Skeletal muscle tissue (tissue), 4 donors: ENCODE measurements around the gene ERC2. TPM values are rescaled to one million over a fixed set of nuclear protein-coding genes. Genes with fewer than 3 reads are reported as not detected.

Experiments used
- H3K27ac ChIP-seq: one replicate; pipeline ENCODE4 v1.7.0; 2013; ENCODE audit warnings: mild to moderate bottlenecking, low read depth, low read length, inconsistent platforms
- H3K27me3 ChIP-seq, 3 donors: one replicate each; pipeline ENCODE4 v1.7.0; 2013; ENCODE audit warnings: low read length in 3 of 3; ENCODE audit not compliant: control insufficient read depth in 3 of 3, insufficient read depth in 3 of 3
- H3K36me3 ChIP-seq, 3 donors: one replicate each; pipeline ENCODE4 v1.7.0; 2013; ENCODE audit warnings: low read length in 3 of 3; ENCODE audit not compliant: control insufficient read depth in 3 of 3, insufficient read depth in 3 of 3
- H3K4me1 ChIP-seq, 3 donors: one replicate each; pipeline ENCODE4 v1.7.0; 2013; ENCODE audit warnings: low read length in 3 of 3, mild to moderate bottlenecking in 3 of 3; ENCODE audit not compliant: control insufficient read depth in 3 of 3, insufficient read depth in 3 of 3
- H3K4me3 ChIP-seq, 3 donors: one replicate each; pipeline ENCODE4 v1.7.0; 2013; ENCODE audit warnings: low read length in 3 of 3
- H3K9ac ChIP-seq, 3 donors: one replicate each; pipeline ENCODE4 v1.7.0; 2013; ENCODE audit warnings: low read length in 3 of 3, mild to moderate bottlenecking in 3 of 3, moderate library complexity in 2 of 3, low read depth in 1 of 3
- H3K9me3 ChIP-seq, 3 donors: one replicate each; pipeline ENCODE4 v1.7.0; 2013; ENCODE audit warnings: low read length in 3 of 3; ENCODE audit not compliant: control insufficient read depth in 3 of 3
- total RNA-seq: library from RNA; depleted of rRNA; stranded (reverse); fragments of >200 nt; gene quantifications from one replicate; pipeline ENCODE4 v1.2.3, GENCODE V29; 2014
- donor health status: Osteomylitis.

The ERC2 gene
- total RNA-seq, 1 donor from 2014 or later: 1.0 TPM

DNA sequence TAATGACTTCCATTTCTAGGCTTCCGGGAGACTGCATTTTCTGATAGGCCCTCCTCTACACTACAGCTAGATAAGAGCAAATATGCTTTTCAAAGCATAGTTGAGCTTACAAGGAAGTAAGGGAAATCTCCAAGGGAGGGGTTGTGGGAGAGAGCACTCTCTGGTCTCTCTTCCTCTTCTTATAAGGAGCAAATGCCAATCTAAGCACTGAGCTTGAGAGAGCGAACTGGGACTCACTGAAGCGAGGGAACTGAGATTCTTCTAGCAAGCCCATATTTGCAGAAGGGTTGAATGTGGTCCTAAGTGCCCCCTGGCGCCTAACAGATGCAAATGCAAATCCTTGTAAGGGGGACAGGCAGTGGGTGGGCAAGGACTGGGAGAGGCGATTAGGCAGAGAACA lies 164.8 kb downstream of the ERC2 start:
- no peaks in the 10 kb centered on the region for H3K9me3 ChIP-seq
- peaks cover 0 to 4% (median 0%) of the 10 kb centered on the region in 3 donors for H3K27me3 ChIP-seq
- H3K27ac ChIP-seq: no peak overlapping the region
- H3K9ac ChIP-seq: no peak overlapping the region
- H3K4me3 ChIP-seq: no peak overlapping the region
- no peaks in the 10 kb centered on the region for H3K4me1 ChIP-seq
- no peaks in the 10 kb centered on the region for H3K36me3 ChIP-seq

DNA sequence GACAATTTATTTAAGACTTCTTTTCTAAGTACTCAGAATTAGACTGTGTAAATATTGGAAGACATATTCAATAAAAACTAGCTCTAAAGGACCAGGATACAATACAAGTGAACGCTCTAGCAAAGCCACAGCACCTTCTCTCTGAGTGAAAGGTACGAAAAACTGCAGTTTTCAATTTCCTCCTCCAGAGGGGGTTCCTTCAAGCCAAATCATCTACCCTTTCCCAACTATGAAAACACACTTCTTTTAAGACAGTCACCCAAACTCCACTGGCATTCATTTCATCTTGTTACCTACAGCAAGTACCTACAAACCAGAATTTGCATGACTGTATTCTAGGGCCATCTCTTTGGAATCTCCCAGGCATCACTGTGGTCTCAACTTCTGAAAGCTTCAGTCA lies 165.8 kb downstream of the ERC2 start:
- Histone ChIP-seq H3K9ac (no peak overlapping the region), H3K4me3 (no peak overlapping the region), H3K4me1 (no peaks in the 10 kb centered on the region), H3K27ac (no peak overlapping the region), H3K27me3 (peaks cover 0 to 4% (median 0%) of the 10 kb centered on the region in 3 donors), H3K36me3 (no peaks in the 10 kb centered on the region), H3K9me3 (no peaks in the 10 kb centered on the region)

DNA sequence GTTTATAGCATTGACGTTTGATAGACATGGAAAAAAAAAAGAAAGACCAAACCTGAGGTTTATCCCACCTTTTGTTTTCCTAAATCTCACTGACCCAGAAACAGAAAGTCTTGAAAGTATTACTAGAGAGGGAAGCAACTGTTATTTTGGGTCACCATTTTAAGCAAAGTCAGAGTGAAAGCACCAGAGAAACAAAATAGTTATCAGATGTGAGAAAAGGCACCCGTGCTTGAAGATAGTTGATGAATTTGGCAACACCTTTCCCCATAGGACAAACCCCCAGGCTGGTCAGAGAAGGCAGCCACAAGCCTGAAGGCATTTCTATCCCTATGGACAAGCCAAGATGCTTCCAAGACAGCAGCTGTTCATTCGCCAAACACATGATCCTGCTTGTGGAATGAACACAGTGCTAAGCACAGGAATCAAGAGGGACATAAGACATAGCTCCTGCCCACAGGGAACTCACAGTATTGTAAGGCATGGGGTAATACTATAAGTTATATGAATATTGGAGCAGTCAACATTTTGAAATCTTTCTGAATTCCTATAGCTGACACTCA lies 170.9 kb downstream of the ERC2 start:
- Histone ChIP-seq H3K27ac (no peak overlapping the region), H3K27me3 (peaks cover 0 to 4% (median 0%) of the 10 kb centered on the region in 3 donors), H3K4me3 (no peak overlapping the region), H3K36me3 (no peaks in the 10 kb centered on the region), H3K9me3 (no peaks in the 10 kb centered on the region), H3K4me1 (no peaks in the 10 kb centered on the region), H3K9ac (no peak overlapping the region)

DNA sequence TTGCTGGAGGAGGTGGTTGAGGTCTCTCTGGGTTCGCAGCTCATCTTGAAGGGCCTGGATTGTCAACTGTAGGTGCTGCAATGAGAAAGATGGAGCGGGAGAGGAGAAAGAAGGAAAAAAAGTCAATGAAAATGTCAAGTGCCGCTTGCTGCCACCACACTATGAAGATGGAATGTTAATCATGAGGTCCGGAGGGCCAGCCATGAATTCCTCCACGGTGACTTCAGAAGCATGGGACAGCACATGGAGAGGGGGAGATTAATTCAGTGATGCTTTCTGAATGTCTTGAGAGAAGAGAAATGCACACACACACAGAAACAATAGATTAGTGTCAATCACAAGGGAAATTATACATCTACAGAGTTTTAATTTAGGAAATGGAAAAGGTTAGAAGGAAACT lies 171.9 kb downstream of the ERC2 start:
- Histone ChIP-seq H3K4me1 (no peaks in the 10 kb centered on the region), H3K27me3 (peaks cover 0 to 3% (median 0%) of the 10 kb centered on the region in 3 donors), H3K36me3 (no peaks in the 10 kb centered on the region), H3K9ac (no peak overlapping the region), H3K4me3 (no peak overlapping the region), H3K27ac (no peak overlapping the region), H3K9me3 (no peaks in the 10 kb centered on the region)

DNA sequence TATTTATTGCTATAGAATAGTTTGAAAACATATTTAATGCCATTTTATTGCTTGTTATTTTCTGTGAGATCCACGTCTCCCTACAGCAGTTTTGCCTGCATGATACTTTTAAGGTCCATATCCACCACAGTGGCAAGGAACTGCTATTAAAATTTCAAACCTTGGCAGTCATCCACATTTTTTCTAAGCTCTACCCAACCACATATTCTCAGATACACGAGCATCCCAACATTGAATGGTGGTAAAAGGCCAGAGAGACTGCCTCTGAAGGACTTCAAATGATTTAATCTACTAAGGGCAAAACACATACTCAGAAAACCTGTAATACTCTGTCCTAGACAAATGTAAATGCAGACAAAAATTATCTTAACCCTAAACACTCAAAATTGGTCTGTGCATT lies 173.1 kb downstream of the ERC2 start:
- Histone ChIP-seq H3K9ac (no peak overlapping the region), H3K36me3 (no peaks in the 10 kb centered on the region), H3K9me3 (no peaks in the 10 kb centered on the region), H3K27ac (no peak overlapping the region), H3K27me3 (no peaks in the 10 kb centered on the region), H3K4me1 (no peaks in the 10 kb centered on the region), H3K4me3 (no peak overlapping the region)

DNA sequence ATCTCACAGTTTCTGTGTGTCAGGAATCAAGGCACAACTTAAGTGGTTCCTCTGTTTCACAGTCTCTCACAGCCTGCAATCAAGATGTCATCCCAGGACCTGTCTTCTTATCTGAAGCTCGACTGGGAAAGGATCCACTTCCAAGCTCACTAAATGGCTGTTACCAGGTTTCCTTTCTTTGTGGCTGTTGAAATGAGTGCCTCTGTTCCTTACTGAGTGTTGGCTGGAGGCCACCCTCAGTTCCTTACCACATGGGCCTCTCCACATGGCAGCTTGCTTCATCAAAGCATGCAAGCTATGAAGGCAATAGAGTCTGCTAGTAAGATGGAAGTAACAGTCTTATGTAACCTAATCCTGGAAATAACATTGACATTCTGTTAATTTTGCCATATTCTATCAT lies 174.0 kb downstream of the ERC2 start:
- H3K9me3 ChIP-seq: no peaks in the 10 kb centered on the region
- H3K36me3 ChIP-seq: no peaks in the 10 kb centered on the region
- H3K4me3 ChIP-seq: no peak overlapping the region
- no peaks in the 10 kb centered on the region for H3K4me1 ChIP-seq
- no peak overlapping the region for H3K9ac ChIP-seq
- H3K27me3 ChIP-seq: no peaks in the 10 kb centered on the region
- no peak overlapping the region for H3K27ac ChIP-seq

DNA sequence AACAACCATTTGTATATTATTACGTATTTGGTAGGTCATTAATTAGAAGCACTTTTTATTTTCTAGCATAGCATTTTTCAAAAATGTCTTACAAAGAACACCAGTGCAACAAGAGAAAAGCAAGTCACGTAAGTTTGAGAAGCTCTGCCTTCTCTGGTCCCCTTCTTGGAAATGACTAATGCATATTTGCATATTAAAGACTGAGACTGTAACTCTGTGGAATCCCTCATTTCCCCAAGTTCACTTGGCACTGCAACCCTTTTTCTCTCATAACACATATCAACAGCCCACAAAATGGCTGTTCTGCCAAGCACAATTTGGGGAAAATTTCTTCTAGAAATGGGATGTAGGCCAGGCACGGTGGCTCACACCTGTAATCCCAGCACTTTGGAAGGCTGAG lies 176.3 kb downstream of the ERC2 start:
- Histone ChIP-seq H3K9me3 (no peaks in the 10 kb centered on the region), H3K9ac (no peak overlapping the region), H3K27me3 (no peaks in the 10 kb centered on the region), H3K36me3 (no peaks in the 10 kb centered on the region), H3K4me1 (no peaks in the 10 kb centered on the region), H3K27ac (no peak overlapping the region), H3K4me3 (no peak overlapping the region)

DNA sequence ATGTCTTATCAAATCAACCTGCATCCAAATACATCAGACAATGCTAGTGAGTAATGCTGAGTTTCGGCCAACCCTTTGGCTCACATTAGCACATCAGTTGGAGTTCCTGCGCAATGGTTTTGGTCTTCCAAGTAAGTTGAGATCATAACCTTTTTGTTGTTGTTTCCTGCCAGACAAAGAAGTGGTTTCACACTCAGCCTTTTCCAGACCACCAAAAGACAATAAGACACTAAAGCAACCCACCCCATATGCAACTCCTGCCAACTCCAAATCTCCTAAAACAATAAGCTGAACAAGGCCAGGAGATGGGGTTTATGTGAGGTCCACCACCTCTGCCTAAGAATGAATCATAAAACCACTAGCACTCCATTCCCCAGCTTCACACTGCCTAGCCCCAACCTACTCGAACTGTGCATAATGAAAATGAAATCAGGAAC lies 177.0 kb downstream of the ERC2 start:
- Histone ChIP-seq H3K4me3 (no peak overlapping the region), H3K9ac (no peak overlapping the region), H3K9me3 (no peaks in the 10 kb centered on the region), H3K36me3 (no peaks in the 10 kb centered on the region), H3K4me1 (no peaks in the 10 kb centered on the region), H3K27ac (no peak overlapping the region), H3K27me3 (no peaks in the 10 kb centered on the region)

DNA sequence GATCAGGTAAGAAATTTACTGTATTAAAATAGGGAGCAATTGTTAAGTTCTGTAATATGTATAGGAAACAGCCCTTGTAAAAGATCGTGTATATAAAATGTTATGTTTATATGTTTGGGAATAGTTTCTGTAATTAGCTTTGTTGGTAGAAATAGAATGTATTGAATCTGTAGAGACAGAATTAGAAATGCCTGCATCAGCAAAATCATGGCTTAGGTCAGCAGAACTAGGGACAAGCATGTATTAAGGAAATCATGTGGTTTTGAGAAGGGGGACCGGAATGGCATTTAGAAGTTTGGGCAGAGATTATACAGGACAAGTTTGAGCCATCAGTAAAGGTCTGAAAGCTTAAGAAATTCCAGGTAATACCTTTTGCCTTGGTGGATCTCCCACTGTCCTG lies 177.9 kb downstream of the ERC2 start:
- Histone ChIP-seq H3K9me3 (no peaks in the 10 kb centered on the region), H3K4me1 (no peaks in the 10 kb centered on the region), H3K27ac (no peak overlapping the region), H3K9ac (no peak overlapping the region), H3K36me3 (no peaks in the 10 kb centered on the region), H3K4me3 (no peak overlapping the region), H3K27me3 (no peaks in the 10 kb centered on the region)

DNA sequence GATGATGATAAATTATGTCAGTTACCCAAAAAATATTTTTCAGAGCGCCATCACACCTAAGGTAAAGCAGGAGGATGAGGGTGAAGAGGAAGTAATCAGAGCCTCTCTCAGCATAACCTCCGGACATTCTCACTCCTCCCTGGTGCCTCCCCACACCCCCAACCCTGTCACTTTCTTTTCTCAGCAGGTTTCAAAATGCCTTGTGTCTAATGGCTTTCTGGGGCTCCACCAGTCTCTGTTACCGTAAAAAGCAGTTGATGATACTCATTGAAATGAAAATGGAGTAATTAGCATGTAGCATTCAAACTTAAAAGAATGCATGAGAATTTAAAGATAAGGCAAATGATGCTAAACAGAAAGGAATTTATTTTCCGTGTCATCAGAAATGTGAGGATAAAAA lies 180.0 kb downstream of the ERC2 start:
- Histone ChIP-seq H3K4me3 (no peak overlapping the region), H3K36me3 (no peaks in the 10 kb centered on the region), H3K4me1 (no peaks in the 10 kb centered on the region), H3K9ac (no peak overlapping the region), H3K9me3 (no peaks in the 10 kb centered on the region), H3K27ac (no peak overlapping the region), H3K27me3 (no peaks in the 10 kb centered on the region)

DNA sequence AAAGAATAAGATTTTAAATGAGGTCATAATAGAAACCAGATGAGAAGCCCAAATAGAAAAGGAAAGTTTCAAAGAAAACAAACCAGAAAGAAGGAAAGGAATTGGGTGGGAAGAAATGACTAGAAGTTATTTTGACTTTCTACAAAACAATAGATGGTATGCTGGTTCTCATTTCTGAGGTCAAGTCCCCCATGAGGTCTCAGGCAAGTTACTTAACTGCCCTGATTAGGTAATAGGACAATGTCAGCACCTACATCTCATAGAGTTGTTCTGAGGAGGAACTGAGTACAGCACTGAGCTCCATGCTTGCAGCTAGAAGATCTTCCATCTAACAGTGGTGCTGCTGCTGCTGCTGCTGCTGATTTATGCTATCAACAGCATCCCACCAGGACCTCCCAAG lies 185.9 kb downstream of the ERC2 start:
- peaks cover 0 to 7% (median 0%) of the 10 kb centered on the region in 3 donors for H3K9me3 ChIP-seq

More for the DNA sequence above, 185.9 kb downstream of the ERC2 start:
- no peak overlapping the region for H3K4me3 ChIP-seq
- no peaks in the 10 kb centered on the region for H3K27me3 ChIP-seq
- H3K36me3 ChIP-seq: no peaks in the 10 kb centered on the region
- no peak overlapping the region for H3K9ac ChIP-seq
- no peak overlapping the region for H3K27ac ChIP-seq
- H3K4me1 ChIP-seq: no peaks in the 10 kb centered on the region
